A673 (cell line): ENCODE data around the gene ZP3. TPM values are rescaled to one million over a fixed set of nuclear protein-coding genes. Genes with fewer than 3 reads are reported as not detected.
A peak's percentile ranks its signal among the peaks of the same experiment; 100 is the strongest.

Experiments
- BruUV-seq: library from RNA; stranded (reverse); fragments of 400-500 nt; replicated peaks from 2 replicates; lab custom pipeline; 2021; lab: Mats Ljungman, UMichigan
- CTCF ChIA-PET: fragments of 300-600 bp; sonication (Branson Sonifier 250); formaldehyde crosslinking; loops from one replicate; lab custom pipeline; 2022; ENCODE audit warnings: antibody characterized with exemption; lab: Charles Lee
- POLR2A ChIA-PET: fragments of 300-600 bp; sonication (Branson Sonifier 250); formaldehyde crosslinking; loops from one replicate; lab custom pipeline; 2022; ENCODE audit warnings: antibody characterized with exemption; ENCODE audit not compliant: low non-redundant PET; lab: Charles Lee
- DNase-seq: peaks from one replicate; pipeline ENCODE4 v3.0.0-alpha.2; 2015; ENCODE audit warnings: low spot score
- H3K27ac ChIP-seq: fragments of 200-600 bp; sonication (generic); 2 replicates; pipeline ENCODE4 v1.5.1; 2016; ENCODE audit warnings: mixed run types, low read depth, mild to moderate bottlenecking, mixed read lengths, antibody characterized with exemption, low read length; ENCODE audit not compliant: poor library complexity, severe bottlenecking
- H3K27me3 ChIP-seq: fragments of 200-600 bp; sonication (generic); replicated peaks from 2 replicates; pipeline ENCODE4 v1.6.1; 2017; ENCODE audit warnings: mixed run types, low read depth, mild to moderate bottlenecking, mixed read lengths, antibody characterized with exemption, low read length; ENCODE audit not compliant: insufficient read depth, poor library complexity
- H3K36me3 ChIP-seq: fragments of 200-600 bp; sonication (generic); 2 replicates; pipeline ENCODE4 v1.6.1; 2016; ENCODE audit warnings: mixed run types, mild to moderate bottlenecking, mixed read lengths, antibody characterized with exemption, low read length; ENCODE audit not compliant: insufficient read depth, poor library complexity, severe bottlenecking
- H3K4me1 ChIP-seq: fragments of 200-600 bp; sonication (generic); 2 replicates; pipeline ENCODE4 v1.6.1; 2017; ENCODE audit warnings: mixed run types, mild to moderate bottlenecking, mixed read lengths, antibody characterized with exemption, low read length; ENCODE audit not compliant: insufficient read depth, poor library complexity, severe bottlenecking
- H3K4me3 ChIP-seq: fragments of 200-600 bp; sonication (generic); 2 replicates; pipeline ENCODE4 v1.5.1; 2016; ENCODE audit warnings: low read depth, mixed run types, mild to moderate bottlenecking, mixed read lengths, low read length; ENCODE audit not compliant: poor library complexity, severe bottlenecking
- H3K9me3 ChIP-seq: fragments of 200-600 bp; sonication (generic); 2 replicates; pipeline ENCODE4 v1.6.1; 2016; ENCODE audit warnings: mixed run types, low read depth, mild to moderate bottlenecking, mixed read lengths, antibody characterized with exemption, low read length; ENCODE audit not compliant: poor library complexity, severe bottlenecking
- CTCF ChIP-seq: fragments of 300-800, 200-600 bp; sonication (generic); conservative IDR thresholded peaks from 2 replicates; pipeline ENCODE4 v1.5.1; 2017; ENCODE audit warnings: low read depth, mild to moderate bottlenecking, antibody characterized with exemption, low read length, moderate library complexity, mixed read lengths
- EZH2 ChIP-seq: fragments of 200-600 bp; sonication (generic); IDR thresholded peaks from 2 replicates; pipeline ENCODE4 v1.6.1; 2017; ENCODE audit warnings: borderline replicate concordance, low read depth, mild to moderate bottlenecking, mixed read lengths, antibody characterized with exemption, low read length; ENCODE audit not compliant: poor library complexity, severe bottlenecking
- intact Hi-C: fragments of 100-400 bp; cut with micrococcal nuclease; formaldehyde crosslinking; loops from one replicate; pipeline ENCODE4 v1.10.0; 2022; ENCODE audit not compliant: unreplicated experiment
- total RNA-seq: library from RNA; stranded (reverse); gene quantifications from 2 replicates; pipeline ENCODE4 v1.2.3, GENCODE V29; 2021

Gene ZP3
- total RNA-seq, 1 experiment from 2014 or later, result 9.4 TPM

DNA sequence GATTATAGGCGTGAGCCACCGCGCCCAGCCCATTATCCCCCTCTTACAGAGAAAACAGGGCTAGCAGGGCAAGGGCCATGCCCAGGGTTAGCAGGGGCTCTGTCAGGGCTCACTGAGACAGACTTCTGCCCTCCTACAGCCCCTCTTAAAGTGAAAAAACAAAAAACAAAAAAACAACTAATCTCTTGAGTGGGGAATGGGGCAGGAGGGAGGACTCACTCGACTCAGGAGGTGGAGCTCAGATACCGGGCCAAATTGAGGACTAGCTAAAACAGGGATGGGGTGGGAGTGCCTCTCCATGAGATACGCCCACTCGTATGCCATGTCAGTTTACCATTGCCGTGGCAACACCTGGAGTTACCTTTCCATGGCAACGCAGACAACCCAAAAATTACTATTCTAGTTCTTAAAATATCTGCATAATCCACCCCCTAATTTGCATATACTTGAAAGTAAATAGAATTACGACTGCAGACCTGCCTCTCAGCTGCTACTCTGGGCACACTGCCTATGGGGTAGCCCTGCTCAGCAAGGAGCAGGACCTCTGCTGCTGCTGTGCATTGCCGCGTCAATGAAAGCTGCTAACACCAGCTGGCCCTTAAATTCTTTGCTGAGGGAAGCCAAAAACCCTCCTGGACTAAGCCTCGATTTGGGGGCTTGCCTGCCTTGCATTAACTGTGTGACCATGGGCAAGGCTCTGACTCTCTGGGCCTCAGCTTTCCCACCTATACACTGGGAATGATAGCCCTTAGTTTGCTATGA lies 28.6 kb upstream of the ZP3 start:
- Histone ChIP-seq H3K4me1 (peaks cover 21% of the 10 kb centered on the region), H3K36me3 (no peaks in the 10 kb centered on the region), H3K9me3 (no peaks in the 10 kb centered on the region), H3K4me3 (no peak overlapping the region), H3K27me3 (no peaks in the 10 kb centered on the region), H3K27ac (no peak overlapping the region)
- intact Hi-C loops, result no loop called here
- POLR2A ChIA-PET, result no interaction called here
- peak; percentile 39 for DNase-seq
- CTCF ChIA-PET, result no interaction called here
- TF ChIP-seq CTCF (no peak), EZH2 (no peak)
- no TSS peak for BruUV-seq

DNA sequence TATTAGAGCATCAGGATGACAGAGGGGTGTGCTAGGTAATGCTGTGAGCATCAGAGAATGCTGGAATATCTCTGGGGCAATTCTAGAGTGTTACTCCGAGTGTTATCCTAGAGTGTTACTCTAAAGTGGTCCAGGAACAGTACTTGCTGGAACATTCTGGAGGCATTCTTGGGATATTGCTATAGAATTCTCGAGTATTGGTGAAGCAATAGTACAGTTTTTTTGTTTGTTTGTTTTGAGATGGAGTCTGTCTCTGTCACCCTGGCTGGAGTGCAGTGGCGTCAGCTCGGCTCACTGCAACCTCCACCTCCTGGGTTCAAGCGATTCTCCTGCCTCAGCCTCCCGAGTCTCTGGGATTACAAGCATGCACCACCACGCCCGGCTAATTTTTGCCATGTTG lies 27.9 kb upstream of the ZP3 start:
- Histone ChIP-seq H3K27me3 (no peaks in the 10 kb centered on the region), H3K4me1 (peaks cover 21% of the 10 kb centered on the region), H3K27ac (no peak overlapping the region), H3K36me3 (no peaks in the 10 kb centered on the region), H3K4me3 (peak overlapping the region; percentile 48), H3K9me3 (no peaks in the 10 kb centered on the region)
- intact Hi-C loops, result no loop called here
- TF ChIP-seq EZH2, result no peak
- TF ChIP-seq CTCF, result no peak
- POLR2A ChIA-PET, result interaction anchor here (0.6 kb wide), 1 partner anchor 38 kb away, joined by 26 read pairs; the partner anchor contains the start of gene YWHAG
- no TSS peak for BruUV-seq
- DNase-seq, result no peak
- CTCF ChIA-PET, result no interaction called here

DNA sequence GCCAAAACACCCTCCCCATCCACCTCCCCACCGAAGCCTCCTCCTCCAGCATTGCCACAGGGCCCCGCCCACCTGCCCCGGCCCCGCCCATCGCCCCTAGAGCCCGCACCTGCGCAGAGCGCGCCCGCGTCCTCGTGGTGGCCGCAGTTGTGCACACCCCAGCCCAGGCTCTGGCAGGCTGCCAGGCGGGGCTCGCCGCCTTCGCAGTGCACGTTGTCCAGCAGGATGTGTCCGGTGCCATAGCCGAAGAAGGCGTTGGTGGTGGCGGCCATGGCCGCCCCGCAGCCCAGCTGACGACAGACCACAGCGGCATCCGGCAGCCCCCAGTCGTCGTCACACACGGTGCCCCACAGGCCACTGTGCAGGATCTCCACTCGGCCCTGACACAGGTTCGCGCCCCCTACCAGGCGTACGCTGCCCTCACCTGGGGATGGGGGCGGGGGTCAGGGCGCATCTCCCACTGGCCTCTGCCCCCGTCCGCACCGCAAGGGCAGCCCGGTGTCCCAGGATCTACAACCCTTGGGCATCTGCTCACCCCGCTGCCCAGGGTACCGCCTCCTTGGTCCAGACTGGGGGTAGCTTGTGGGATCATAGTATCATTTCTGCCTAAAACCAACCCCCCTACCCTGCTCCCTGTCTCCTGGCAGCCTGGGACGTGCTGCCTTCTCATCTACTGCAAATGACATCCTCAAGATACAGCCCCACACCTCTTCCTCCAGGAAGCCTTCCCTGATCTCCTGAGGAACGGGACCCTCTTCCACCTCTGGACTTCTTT lies 27.2 kb upstream of the ZP3 start:
- no peak for TF ChIP-seq EZH2
- no peak for TF ChIP-seq CTCF
- DNase-seq, result peak; percentile 79
- H3K27ac ChIP-seq, result no peak overlapping the region
- H3K27me3 ChIP-seq, result no peaks in the 10 kb centered on the region
- no peaks in the 10 kb centered on the region for H3K36me3 ChIP-seq
- intact Hi-C loops, result no loop called here
- H3K4me1 ChIP-seq, result peaks cover 21% of the 10 kb centered on the region
- POLR2A ChIA-PET, result interaction anchor here (0.6 kb wide), 1 partner anchor 39 kb away, joined by 26 read pairs; the partner anchor contains the start of gene YWHAG
- no peaks in the 10 kb centered on the region for H3K9me3 ChIP-seq
- H3K4me3 ChIP-seq, result peak overlapping the region; percentile 48
- TSS peak; percentile 27 for BruUV-seq
- CTCF ChIA-PET, result no interaction called here
